PFSK-1 (cell line): ENCODE data around the gene SCML1.

ENCODE experiments used
- SIN3A ChIP-seq: IDR thresholded peaks from 2 replicates; pipeline ENCODE4 v1.6.1; 2012; ENCODE audit warnings: mild to moderate bottlenecking, low read length, moderate library complexity, borderline replicate concordance; ENCODE audit not compliant: insufficient read depth
- TAF1 ChIP-seq: IDR thresholded peaks from 2 replicates; pipeline ENCODE4 v1.6.1; 2012; ENCODE audit warnings: low read length, control low read depth, borderline replicate concordance; ENCODE audit not compliant: insufficient read depth

The SCML1 gene

GRCh38 chrX:17803449-17803848 lies 66.2 kb downstream of the SCML1 start:
- TF ChIP-seq TAF1 = no peak
- no peak for TF ChIP-seq SIN3A
